HPDE6-E6E7 (cell line): ENCODE measurements around the gene KLHL25.
"Not testable (repeated sequence)": the region's sequence is repeated elsewhere in the genome, so short reads cannot be mapped to it uniquely, and the experiment has no call there.

Experiments used
- DNase-seq: peaks from one replicate; pipeline ENCODE4 v3.0.0; 2011; ENCODE audit warnings: missing footprints; ENCODE audit errors: extremely low spot score

Gene KLHL25, protein sequence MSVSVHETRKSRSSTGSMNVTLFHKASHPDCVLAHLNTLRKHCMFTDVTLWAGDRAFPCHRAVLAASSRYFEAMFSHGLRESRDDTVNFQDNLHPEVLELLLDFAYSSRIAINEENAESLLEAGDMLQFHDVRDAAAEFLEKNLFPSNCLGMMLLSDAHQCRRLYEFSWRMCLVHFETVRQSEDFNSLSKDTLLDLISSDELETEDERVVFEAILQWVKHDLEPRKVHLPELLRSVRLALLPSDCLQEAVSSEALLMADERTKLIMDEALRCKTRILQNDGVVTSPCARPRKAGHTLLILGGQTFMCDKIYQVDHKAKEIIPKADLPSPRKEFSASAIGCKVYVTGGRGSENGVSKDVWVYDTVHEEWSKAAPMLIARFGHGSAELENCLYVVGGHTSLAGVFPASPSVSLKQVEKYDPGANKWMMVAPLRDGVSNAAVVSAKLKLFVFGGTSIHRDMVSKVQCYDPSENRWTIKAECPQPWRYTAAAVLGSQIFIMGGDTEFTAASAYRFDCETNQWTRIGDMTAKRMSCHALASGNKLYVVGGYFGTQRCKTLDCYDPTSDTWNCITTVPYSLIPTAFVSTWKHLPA

GRCh38 chr15:85794598-85795336 lies at the start of gene KLHL25:
Gene KLHL25 (minus strand): TSS chr15:85794925. CDS start chr15:85769810, 25,115 bp downstream.
- DNase-seq, result peak; percentile 97

- no peak for DNase-seq
Measured at GRCh38 chr15:85840802-85841152, 46.1 kb upstream of the KLHL25 start.

DNA sequence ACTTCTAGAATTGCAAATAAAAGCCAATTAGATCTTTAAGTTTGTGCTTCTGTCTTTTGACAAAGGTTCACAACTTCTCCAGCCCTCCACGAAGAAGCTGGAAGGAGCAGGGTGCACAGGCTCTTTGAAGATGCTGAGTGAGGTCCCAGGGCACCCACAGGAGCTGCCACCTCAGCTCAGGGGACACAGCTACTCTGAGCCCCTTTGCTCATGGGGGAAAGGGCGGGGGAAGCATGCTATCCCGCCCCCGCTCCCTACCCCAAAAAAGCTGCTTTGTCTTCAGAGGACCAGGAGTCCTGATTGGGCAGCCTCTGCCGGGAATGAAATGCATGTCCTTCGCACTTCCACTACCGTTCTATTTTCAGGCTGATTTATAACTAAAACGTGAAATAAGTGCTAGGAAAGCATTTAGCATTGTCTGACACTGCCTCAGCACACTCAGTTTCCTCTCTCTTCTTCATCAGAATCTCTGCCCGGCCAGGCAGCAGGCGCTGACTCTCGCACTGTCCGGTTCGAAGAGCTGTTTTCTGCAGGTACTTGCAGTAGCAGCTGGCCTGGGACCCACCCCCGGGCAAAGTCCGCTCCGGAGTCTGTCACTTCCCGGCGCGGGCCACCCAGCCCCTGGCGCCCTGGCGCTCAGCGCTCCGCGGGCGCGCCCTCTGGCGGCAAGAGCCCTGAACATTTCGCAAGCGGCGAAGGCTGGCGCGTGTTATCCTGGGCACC lies 45.5 kb upstream of the KLHL25 start:
- peak; percentile 56 for DNase-seq

GRCh38 chr15:85839643-85840042 lies 44.9 kb upstream of the KLHL25 start:
- no peak for DNase-seq

GRCh38 chr15:85838655-85839054 lies 43.9 kb upstream of the KLHL25 start:
- no peak for DNase-seq

- no peak for DNase-seq
Measured at GRCh38 chr15:85837881-85838280, 43.2 kb upstream of the KLHL25 start.

- DNase-seq, result peak; percentile 69
Measured at GRCh38 chr15:85837011-85837433, 42.3 kb upstream of the KLHL25 start.

DNA sequence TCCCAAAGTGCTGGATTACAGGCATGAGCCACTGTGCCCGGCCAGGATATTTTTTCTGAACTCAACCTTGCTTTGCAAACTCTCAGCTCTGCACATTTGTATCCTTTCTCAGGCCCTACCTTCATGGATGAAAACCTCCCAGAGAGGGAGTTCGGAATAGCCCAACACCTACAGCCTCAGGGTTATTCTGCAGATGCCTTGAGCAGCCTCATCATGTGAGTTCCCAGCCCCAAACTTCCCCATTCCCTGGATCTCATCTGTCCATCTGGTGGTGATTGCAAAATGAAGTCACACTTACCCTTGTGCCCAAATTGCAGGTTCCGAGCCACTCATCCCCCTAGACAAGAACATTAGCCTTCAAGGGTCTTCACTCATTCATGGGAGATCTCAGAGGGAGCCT lies 39.9 kb upstream of the KLHL25 start:
- DNase-seq, result no peak

GRCh38 chr15:85832394-85832793 lies 37.7 kb upstream of the KLHL25 start:
- DNase-seq, result no peak

DNA sequence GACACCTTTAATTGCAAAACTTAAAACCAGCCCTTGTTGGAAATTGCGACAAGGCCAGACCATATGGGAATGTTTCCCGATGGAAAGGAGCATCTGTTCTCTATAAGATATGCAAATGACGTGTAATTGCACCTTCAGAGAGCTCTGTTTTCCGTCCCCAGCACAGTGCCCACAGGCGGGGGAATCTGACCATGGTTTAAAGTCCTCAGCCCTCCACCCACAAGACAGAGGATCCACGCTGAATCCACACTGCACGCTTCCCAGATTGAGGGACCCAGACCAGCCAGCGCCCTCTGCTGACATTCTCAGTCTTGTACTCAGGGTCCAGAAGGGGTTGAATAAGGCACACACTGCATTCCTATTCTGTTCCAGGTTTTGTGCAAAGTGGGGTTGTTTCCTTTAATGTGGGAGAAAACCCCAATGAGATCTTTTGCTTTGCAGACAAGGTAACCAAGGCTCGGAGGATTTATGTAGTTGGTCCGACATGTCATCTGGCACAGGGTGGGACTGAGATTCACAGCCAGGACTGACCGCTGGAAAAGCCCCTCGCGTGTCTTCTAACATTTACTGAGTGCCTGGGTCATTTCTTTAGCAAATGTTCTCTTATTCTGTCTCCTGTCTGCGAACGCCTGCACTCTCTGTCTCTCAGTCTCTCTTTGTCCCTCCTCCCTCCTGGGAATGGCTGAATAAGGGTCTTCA lies 36.8 kb upstream of the KLHL25 start:
- peak; percentile 40 for DNase-seq

GRCh38 chr15:85829754-85830153 lies 35.0 kb upstream of the KLHL25 start:
- DNase-seq, result not testable (repeated sequence)

GRCh38 chr15:85828874-85829273 lies 34.1 kb upstream of the KLHL25 start:
- no peak for DNase-seq

DNA sequence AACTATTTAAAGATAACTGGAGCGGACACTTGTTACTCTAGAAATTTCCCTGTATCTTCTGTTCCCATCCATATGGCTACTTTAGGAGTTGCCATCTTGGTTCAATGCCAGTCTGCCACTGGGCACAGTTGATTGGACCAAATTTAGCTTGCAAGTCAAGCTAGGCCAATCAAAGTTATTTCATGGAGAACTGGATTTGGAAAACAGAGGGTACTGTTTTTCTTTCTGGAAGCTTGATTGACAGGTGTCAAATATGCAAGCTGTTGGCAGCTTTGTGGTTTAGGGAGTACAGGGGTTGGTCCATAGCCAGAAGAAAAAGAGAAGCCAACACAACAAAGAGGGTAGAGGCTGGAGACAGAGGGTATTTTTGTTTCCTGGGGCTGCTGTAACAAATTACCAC lies 33.4 kb upstream of the KLHL25 start:
- DNase-seq, result no peak

DNA sequence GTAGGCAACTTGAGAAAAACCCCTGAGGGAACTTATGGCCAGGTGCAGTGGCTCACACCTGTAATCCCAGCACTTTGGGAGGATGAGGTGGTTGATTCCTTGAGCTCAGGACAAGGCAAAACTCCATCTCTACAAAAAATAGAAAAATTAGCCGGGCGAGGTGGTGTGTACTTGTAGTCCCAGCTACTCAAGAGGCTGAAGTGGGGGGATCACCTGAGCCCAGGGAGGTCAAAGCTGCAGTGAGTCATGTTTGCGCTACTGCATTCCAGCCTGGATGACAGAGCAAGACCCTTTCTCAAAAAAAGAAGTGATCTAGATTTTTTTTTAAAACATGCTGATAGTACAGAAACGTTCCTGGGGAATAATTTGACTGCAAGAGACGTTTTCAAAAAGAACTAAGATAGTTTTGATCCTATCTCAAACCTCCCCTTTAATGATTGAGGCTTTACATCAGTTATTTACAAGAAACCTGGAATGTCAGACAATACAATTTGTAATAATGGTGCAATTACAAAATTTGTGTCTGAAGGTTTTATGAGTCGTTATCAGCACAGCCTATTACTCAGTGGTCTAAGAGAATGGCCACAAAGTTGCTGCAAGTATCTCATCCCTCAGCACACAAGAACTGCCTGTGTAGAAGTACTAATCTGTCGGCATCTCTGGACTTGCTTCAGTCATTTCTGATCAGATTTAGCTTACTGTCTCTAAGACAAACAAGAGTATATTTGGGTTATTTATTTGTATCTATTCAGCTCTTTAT lies 32.2 kb upstream of the KLHL25 start:
- DNase-seq, result no peak

GRCh38 chr15:85825719-85826118 lies 31.0 kb upstream of the KLHL25 start:
- DNase-seq, result no peak

GRCh38 chr15:85825118-85825517 lies 30.4 kb upstream of the KLHL25 start:
- DNase-seq, result no peak

DNA sequence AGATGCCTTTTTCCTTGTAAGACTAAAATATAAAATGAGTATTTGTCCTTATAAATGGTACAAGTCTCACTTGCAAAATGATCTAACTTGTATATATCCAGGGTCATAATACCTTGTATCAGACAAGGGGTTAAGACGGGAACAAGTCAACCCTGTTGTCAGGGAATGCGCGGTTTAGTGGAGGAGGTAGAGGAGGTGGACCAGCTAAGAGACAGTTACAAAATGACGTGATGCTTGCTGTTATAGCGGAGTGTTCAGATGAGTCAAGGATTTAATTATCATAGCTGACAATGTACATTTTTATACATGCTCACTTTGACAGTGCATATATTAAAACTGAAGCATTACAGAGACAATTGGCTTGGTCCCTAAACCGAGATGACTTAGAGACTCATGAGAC lies 26.8 kb upstream of the KLHL25 start:
- DNase-seq, result no peak

- DNase-seq, result no peak
Measured at GRCh38 chr15:85819938-85820337, 25.2 kb upstream of the KLHL25 start.

DNA sequence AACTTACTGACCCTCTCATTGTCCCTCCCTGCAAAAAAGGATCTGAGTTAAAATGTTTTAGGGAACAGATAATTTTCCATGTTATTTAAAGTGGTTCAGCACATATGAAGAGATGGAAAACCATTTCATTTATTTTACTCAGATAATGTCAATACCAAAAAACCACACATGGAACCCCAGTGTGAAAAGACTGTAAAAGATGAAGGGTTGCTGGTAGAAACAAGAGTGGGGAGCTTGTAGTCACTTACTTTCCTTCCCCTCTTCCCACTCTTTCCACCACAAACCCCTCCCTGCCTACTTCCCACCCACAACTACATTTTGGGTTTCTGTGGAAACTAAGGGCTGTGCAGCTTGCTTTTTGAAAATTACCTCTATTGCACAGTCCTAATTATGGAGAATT lies 18.5 kb upstream of the KLHL25 start:
- DNase-seq, result no peak

- no peak for DNase-seq
Measured at GRCh38 chr15:85810075-85810474, 15.3 kb upstream of the KLHL25 start.

GRCh38 chr15:85805420-85805819 lies 10.7 kb upstream of the KLHL25 start:
- DNase-seq, result no peak
